NCI-H2196 treated with DMSO at 0.1 percent for 48 hours (cell line): ENCODE data around the gene CLNK.

ENCODE experiments used
- DNase-seq: peaks from one replicate; lab custom pipeline; 2025; ENCODE audit not compliant: unreplicated experiment; lab: John Stamatoyannopoulos, UW

The CLNK gene

DNA sequence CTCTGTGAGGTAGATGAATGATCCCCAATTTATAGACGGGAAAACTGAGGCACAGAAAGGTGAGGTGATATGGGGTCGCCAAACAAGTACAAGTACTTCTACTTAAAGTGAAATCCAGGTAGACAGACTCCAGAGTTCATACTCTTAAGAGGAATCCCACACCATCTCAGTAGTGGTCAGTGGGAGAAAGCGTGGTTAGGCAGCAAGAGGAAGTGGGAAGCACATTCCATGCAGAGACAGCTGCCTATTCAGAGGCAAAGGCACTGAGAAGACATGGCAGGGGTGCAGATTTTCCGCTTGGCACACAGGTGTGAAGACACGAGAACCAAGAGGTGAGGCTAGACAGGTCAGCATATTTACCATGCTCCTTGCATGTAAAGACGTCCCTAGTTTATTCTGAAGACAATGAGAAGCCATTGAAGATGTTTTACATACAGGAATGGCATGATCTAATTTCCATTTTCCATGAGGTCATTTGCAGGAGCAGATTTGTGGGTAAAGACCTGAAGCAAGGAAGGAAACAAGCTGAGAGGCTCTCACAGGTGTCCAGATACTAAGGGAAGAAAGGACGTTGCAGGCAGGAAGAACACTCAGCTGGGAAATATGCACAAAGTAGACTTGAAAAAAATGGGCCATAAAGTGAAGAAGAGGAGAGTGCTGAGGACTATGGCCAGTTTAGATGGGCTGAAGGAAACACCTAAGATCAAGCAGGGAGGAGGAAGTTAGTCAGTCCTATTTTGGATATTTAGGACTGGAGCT lies 17.3 kb upstream of the CLNK start:
- no peak for DNase-seq

DNA sequence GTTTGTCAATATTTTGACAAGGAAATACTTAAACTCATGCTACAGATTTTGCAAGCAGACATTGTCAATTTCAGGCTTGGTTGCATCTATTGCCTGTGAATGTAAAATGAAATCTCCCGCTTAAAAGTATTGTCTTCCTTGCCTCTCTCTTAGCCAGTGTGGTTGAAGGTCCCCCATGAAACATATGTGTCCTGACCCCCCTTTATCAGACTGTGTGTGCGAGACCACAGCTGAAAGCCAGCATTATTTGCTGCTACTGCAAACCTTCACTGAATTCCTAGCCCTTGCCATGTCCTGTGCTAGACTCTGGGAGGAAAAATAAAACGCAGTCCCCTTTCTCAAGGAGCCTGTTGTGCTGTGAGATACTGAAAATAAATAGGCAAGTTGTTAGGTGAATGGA lies 16.6 kb upstream of the CLNK start:
- DNase-seq: no peak

DNA sequence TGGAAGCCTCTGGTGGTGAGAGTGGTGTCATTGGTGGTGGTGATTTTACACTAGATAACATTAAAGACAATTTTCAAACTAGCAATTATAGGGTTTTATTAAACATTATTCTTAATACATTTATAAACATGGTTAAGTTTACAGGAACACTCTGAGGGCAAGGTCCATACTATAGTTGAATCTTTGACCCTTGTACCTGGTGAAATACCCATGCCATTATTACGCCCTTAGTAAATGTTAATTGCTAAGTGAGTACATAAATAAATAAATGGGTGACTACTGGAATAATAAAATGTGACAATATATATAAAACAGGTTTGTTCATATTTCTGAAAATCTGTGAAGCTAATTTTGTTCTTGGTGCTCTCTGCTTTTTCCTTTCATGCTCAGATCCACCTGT lies 13.6 kb upstream of the CLNK start:
- no peak for DNase-seq

- DNase-seq: peak; percentile 30
These were observed 12.5 kb upstream of the CLNK start for GRCh38 chr4:10697086-10697485.

DNA sequence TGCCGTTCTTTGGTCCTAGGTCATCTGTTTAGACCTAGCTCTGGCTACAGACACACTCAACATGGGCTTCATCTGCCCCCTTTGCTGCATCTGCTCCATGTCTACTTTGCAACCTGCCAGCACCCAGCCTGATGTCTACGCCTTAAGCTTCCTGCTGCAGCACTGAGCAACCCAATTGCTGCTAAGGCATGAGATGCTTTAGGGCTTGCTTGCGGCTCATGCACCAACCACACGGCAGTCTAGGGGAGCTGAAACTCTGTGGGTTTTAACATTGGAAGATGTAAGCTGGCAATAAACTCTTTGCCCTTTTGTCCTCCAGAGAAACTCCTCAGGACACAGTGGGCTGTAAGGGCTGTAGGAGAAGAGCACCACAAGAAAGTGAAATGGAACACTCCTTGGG lies 11.7 kb upstream of the CLNK start:
- DNase-seq: no peak

DNA sequence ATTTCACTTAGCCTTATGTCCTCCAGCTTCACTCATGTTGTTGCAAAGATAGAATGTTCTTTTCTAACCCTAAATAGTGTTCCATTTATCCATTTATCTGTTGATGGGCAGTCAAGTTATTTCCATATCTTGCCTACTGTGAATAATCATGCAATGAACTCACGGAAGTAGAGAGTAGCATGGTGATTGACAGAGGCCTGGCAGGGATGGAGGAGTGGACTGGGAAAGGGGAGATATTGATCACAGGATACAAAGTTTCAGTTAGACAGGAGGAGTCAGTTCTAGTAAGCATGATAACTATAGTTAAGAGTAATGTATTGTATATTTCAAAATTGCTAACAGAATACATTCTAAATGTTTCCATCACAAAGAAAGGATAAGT lies 10.3 kb upstream of the CLNK start:
- no peak for DNase-seq

DNA sequence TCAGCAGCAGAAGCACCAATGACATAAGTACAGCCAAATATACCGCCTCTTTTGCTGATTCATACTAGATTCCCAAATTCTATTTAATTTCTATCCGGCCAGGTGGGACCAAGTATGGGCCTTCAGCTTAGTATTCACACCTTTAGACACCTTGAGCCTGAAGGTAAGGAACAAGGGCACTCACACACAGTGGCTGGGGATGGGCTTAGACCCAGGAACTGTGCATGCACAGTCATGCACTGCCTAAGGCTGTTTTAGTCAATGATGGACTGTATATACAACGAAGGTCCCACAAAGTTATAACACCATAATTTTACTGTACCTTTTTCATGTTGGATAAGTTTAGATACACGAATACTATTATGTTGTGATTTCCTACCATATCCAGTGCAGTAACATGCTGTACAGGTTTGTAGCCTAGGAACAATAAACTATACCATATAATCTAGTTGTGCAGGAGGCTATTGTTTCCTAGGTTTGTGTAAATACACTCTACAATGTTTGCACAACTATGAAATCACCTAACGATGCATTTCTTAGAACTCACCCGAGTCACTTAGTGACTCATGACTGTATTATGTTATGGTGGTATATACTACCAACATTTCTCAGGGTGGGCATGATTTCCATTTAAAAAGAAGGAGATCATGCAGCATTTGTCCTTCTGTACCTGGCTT lies 9.7 kb upstream of the CLNK start:
- DNase-seq: no peak

- no peak for DNase-seq
These were observed 7.1 kb upstream of the CLNK start for GRCh38 chr4:10691651-10692050.

- no peak for DNase-seq
These were observed 5.8 kb upstream of the CLNK start for GRCh38 chr4:10690185-10690907.

DNA sequence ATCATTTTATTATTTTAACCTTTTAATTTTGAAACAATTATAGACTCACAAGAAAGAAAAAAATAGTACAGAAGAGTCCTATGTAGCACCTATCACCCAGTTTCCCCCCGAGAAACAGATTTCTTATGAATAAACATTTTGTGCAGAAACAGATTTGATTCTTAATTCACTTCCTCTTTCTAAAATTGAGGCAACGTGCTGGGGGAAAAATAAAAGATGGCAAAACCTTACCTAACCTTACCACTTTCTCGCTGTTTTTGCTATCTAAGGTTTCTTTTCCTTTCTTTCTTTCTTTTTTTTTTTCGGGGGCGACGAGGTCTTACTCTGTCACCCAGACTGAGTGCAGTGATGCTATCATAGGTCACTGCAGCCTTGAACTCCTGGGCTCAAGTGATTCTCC lies 4.3 kb upstream of the CLNK start:
- no peak for DNase-seq

GRCh38 chr4:10688022-10688421 lies 3.5 kb upstream of the CLNK start:
- no peak for DNase-seq

- no peak for DNase-seq
These were observed 3.0 kb upstream of the CLNK start for GRCh38 chr4:10687526-10687925.

GRCh38 chr4:10682397-10682796 lies 2.2 kb downstream of the CLNK start:
- DNase-seq: no peak

DNA sequence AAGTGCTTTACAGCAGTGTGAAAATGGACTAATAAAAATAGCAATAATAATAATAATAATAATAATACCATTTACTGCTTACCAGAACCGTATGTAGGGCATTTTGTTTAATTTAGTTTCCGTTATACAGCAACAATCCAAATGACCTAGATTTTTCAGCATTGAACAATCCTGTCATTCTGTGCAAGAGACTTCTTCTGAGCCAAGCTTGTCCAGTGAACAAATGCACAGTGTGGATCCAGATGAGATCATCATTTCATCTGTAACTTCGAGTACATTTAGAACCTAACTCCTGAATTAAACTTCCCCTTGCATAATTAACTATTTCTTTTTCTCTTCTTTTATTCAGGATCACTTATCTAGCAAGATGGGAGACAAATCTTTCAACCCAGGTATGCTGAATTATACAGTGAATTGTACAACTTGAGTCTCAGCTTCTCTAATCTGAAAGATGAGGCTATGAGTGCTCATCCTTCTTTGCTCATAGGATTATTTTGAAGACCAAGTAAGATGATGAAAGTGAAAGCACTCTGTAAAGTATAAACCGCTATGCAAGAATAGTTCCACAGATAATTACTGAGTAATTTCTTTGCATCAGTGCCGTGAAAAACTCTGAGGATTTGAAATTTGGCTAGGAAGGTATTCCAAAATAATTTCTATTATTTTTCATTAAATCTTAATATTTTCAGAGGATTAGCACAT lies 6.6 kb downstream of the CLNK start:
- no peak for DNase-seq

- no peak for DNase-seq
These were observed 10.7 kb downstream of the CLNK start for GRCh38 chr4:10673817-10674369.

- no peak for DNase-seq
These were observed 12.2 kb downstream of the CLNK start for GRCh38 chr4:10672379-10672778.

DNA sequence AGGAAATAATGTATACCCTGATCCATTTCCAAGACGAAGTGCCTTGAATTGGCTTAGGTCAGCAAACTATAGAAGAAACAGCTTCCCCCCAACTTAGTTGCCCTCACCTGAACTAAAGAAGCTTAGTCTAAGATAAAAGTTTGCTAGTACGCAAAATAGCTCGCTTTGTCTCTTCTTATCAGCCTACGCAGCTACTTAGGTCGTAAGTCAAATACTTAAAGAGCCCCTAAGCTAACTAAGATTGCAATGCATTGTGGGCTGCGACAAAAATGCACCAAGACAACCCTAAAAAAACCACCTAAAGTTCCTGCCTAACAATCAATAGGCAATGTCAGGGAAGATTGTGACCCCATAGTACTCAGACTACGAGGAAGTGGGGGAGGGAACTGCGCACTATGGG lies 12.8 kb downstream of the CLNK start:
- no peak for DNase-seq

- DNase-seq: no peak
These were observed 13.2 kb downstream of the CLNK start for GRCh38 chr4:10671366-10671765.

GRCh38 chr4:10670321-10670720 lies 14.2 kb downstream of the CLNK start:
- no peak for DNase-seq

DNA sequence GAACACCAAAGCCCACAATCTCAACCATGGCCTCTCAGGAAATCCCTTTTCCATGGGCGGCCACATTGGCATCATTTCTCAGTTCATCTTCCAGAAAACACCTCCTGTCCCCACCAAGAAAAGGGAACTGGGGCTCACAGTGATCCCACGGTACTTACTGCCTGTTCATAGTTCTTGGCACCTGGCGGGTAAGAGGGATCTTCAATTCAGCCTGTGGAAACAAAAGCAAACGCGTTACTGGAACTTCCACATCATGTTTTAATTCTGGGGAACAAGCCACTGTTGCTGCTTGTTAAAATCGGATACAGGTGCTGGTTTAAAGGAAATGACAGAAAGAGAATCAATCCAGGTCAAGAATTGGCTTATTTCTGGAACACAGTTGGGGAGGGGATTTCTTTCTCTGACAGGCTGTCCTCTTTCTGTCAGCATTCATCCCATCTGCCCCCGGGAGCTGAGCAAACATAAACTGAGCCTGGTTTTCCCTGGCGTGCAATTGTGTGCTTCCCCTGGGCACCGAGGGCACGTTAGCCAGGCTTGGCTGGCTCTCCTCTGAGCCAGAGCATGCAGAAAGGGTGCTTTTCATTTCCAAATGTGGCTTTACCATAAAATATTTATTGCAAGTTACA lies 16.8 kb downstream of the CLNK start:
- DNase-seq: no peak

GRCh38 chr4:10666616-10667015 lies 18.0 kb downstream of the CLNK start:
- DNase-seq: no peak
